Measurements from ENCODE around the gene SLC6A13.

Gene SLC6A13

DNA sequence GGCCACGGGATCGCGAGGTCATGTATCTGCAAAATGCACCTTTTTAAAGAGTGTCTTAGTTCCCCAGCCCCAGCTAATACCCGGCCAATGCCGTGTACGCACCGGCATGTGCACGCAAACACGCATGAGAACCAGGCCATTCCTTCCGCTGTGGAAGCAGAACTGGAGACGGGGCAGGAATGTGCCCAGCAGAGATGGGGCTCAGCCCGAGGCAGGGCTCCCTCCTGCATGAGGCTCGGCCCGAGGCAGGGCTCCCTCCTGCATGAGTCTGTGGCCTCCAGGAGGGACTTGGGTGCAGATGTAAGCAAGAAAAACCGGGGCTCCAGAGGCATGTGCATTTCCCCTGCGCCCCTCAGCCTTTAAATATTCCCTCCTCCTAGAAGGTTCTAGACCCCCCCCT is 86.9 kb downstream of the SLC6A13 start:
- Histone ChIP-seq H3K4me3 (ENCODE audit: low read depth, low read length) (no peak overlapping the region), H3K36me3 (replicated peaks) (no peaks in the 10 kb centered on the region), H3K27ac (no peak overlapping the region), H3K27me3 (replicated peaks) (no peaks in the 10 kb centered on the region)
- TF ChIP-seq, protein P1, sequence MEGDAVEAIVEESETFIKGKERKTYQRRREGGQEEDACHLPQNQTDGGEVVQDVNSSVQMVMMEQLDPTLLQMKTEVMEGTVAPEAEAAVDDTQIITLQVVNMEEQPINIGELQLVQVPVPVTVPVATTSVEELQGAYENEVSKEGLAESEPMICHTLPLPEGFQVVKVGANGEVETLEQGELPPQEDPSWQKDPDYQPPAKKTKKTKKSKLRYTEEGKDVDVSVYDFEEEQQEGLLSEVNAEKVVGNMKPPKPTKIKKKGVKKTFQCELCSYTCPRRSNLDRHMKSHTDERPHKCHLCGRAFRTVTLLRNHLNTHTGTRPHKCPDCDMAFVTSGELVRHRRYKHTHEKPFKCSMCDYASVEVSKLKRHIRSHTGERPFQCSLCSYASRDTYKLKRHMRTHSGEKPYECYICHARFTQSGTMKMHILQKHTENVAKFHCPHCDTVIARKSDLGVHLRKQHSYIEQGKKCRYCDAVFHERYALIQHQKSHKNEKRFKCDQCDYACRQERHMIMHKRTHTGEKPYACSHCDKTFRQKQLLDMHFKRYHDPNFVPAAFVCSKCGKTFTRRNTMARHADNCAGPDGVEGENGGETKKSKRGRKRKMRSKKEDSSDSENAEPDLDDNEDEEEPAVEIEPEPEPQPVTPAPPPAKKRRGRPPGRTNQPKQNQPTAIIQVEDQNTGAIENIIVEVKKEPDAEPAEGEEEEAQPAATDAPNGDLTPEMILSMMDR (IDR thresholded peaks at IDR 0.05; ENCODE audit: low read depth, low read length, missing control alignments): no peak
- in situ Hi-C loops (cut with HindIII; ENCODE audit: low pct_ligation_motif_present, low sequenced_read_pairs): no loop called here
- DNase-seq: no peak

DNA sequence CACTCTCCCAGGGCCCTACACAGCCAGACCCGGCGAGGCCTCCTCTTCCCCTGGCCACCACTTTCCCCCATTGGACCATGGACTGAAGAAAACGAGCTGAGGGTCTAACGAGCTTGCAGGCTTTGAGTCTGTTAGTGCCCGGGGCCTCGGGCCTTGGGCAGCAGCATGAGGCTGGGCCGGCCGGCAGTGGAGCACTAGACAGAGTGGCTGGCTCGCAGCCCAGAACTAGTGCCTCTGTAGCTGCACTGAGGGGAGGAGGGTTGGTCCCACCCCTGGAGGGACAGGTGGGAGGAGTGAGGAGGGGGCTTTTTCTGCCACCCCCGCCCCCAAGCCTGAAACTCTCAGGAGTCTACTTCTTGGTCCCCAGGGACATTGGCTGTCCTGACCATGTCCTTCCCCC is 87.4 kb downstream of the SLC6A13 start:
- DNase-seq: no peak
- Histone ChIP-seq H3K27ac (no peak overlapping the region), H3K4me3 (ENCODE audit: low read depth, low read length) (no peak overlapping the region), H3K27me3 (replicated peaks) (no peaks in the 10 kb centered on the region), H3K36me3 (replicated peaks) (no peaks in the 10 kb centered on the region)
- in situ Hi-C loops (cut with HindIII; ENCODE audit: low pct_ligation_motif_present, low sequenced_read_pairs): no loop called here
- TF ChIP-seq, protein P1 (IDR thresholded peaks at IDR 0.05; ENCODE audit: low read depth, low read length, missing control alignments): no peak

DNA sequence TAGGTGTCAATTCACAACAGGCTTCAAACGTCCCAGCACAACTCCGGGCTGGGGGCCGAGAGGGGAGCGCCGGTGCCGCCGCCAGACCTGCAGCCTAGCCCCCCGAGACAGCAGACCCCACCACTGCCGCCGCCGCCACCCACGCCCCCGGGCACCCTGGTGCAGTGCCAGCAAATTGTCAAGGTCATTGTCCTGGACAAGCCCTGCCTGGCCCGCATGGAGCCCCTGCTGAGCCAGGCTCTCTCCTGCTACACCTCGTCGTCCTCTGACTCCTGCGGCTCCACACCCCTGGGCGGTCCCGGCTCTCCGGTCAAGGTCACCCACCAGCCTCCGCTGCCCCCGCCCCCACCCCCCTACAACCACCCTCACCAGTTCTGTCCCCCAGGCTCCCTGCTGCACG is 88.0 kb downstream of the SLC6A13 start:
- no peaks in the 10 kb centered on the region for H3K36me3 ChIP-seq (replicated peaks)
- H3K27me3 ChIP-seq (replicated peaks): no peaks in the 10 kb centered on the region
- DNase-seq: no peak
- TF ChIP-seq, protein P1 (IDR thresholded peaks at IDR 0.05; ENCODE audit: low read depth, low read length, missing control alignments): no peak
- no peak overlapping the region for H3K27ac ChIP-seq
- no peak overlapping the region for H3K4me3 ChIP-seq (ENCODE audit: low read depth, low read length)
- in situ Hi-C loops (cut with HindIII; ENCODE audit: low pct_ligation_motif_present, low sequenced_read_pairs): no loop called here

DNA sequence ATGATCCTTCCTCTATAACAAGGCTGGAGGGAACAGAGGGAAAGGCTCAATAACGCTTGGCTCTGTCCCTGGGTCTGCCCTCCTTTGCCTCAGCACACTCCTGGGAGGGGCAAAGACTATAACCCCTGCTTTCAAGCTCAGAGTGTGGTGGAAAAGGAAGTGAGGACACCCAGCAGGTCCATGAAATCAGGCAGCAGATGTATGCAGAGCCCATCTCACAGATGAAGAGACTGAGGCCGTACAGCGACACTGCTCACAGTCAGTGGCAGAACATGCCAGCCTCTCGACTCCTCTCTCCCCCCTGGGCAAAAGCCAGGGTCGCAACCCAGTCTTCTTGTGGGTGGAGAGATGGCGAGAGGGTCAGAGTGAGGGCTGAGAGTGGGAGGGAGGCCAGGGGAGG is 88.5 kb downstream of the SLC6A13 start:
- in situ Hi-C loops (cut with HindIII; ENCODE audit: low pct_ligation_motif_present, low sequenced_read_pairs): no loop called here
- H3K27ac ChIP-seq: no peak overlapping the region
- no peak overlapping the region for H3K4me3 ChIP-seq (ENCODE audit: low read depth, low read length)
- DNase-seq: no peak
- TF ChIP-seq, protein P1 (IDR thresholded peaks at IDR 0.05; ENCODE audit: low read depth, low read length, missing control alignments): no peak
- no peaks in the 10 kb centered on the region for H3K27me3 ChIP-seq (replicated peaks)
- H3K36me3 ChIP-seq (replicated peaks): no peaks in the 10 kb centered on the region

DNA sequence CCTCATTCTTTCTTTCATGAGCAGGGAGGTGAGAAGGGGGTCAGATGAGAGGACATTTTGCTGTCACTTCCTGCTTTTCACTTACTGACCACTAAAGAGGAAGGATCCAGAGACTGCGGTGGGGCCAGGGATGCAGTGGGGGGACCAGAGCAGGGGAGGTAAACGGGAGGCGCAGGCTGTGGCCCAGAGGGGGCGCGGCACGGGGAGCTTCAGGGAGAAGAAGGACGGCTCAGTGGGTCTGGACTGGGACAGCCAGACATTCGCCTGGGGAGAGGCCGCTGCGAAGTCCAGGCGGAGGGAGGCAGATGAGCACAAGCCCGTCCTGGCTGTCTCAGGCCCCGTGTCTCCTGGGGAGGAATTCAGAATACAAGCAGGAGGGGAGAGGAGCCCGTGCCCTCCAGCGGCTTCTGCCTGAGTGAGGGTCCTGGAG is 89.9 kb downstream of the SLC6A13 start:
- no peak for DNase-seq
- H3K4me3 ChIP-seq (ENCODE audit: low read depth, low read length): no peak overlapping the region
- in situ Hi-C loops (cut with HindIII; ENCODE audit: low pct_ligation_motif_present, low sequenced_read_pairs): no loop called here
- no peaks in the 10 kb centered on the region for H3K27me3 ChIP-seq (replicated peaks)
- no peaks in the 10 kb centered on the region for H3K36me3 ChIP-seq (replicated peaks)
- TF ChIP-seq, protein P1 (IDR thresholded peaks at IDR 0.05; ENCODE audit: low read depth, low read length, missing control alignments): no peak
- no peak overlapping the region for H3K27ac ChIP-seq

All from brain microvascular endothelial cell (primary cell).